Adrenal gland (tissue), 12 donors: ENCODE measurements around the gene SETDB2. TPM values are rescaled to one million over a fixed set of nuclear protein-coding genes. Genes with fewer than 3 reads are reported as not detected.
A peak's percentile ranks its signal among the peaks of the same experiment; 100 is the strongest.

Experiments used
- DNase-seq, 7 donors: peaks; one replicate each; pipeline ENCODE4 v3.0.0-alpha.2; 2019 to 2020
- H3K27ac ChIP-seq, 5 donors: fragments of 200-600 bp; sonication (generic) in 4 of 5; 1 replicate in 3 of 5; 2 replicates in 2 of 5; pipeline versions ENCODE4 v1.5.1 to v1.8.0; 2016 to 2020; ENCODE audit warnings: mild to moderate bottlenecking in 1 of 5
- H3K27me3 ChIP-seq: fragments of 200-600 bp; 2 replicates; pipeline ENCODE4 v1.8.0; 2021
- H3K36me3 ChIP-seq, 2 donors: fragments of 200-600 bp; replicated peaks in 1 of 2; 1 replicate in 1 of 2; 2 replicates in 1 of 2; pipeline versions ENCODE4 v1.5.1 to v1.8.0; 2018 to 2022
- H3K4me1 ChIP-seq, 2 donors: fragments of 200-600 bp; replicated peaks in 1 of 2; 1 replicate in 1 of 2; 2 replicates in 1 of 2; pipeline versions ENCODE4 v1.5.1 to v1.8.0; 2018 to 2021
- H3K4me3 ChIP-seq, 4 donors: fragments of 200-600 bp; sonication (generic) in 3 of 4; one replicate each; pipeline ENCODE4 v1.5.1; 2016 to 2018
- H3K9me3 ChIP-seq, 3 donors: fragments of 200-600 bp; sonication (generic) in 1 of 3; replicated peaks in 1 of 3; 1 replicate in 2 of 3; 2 replicates in 1 of 3; pipeline versions ENCODE4 v1.5.1 to v1.8.0; 2016 to 2021
- CTCF ChIP-seq, 6 experiments: fragments of 450-650 bp in 4 of 6; fragments of 200-600 bp in 2 of 6; sonication (generic) in 1 of 6; IDR thresholded peaks; 1 replicate in 5 of 6; 2 replicates in 1 of 6; pipeline versions ENCODE4 v1.5.1 to v1.8.0; 2016 to 2021; ENCODE audit warnings: antibody characterized with exemption in 6 of 6, mild to moderate bottlenecking in 2 of 6, moderate library complexity in 1 of 6
- POLR2A ChIP-seq, 2 donors: fragments of 450-650 bp; IDR thresholded peaks; one replicate each; pipeline ENCODE4 v1.6.1; 2017; ENCODE audit warnings: antibody characterized with exemption in 2 of 2, mild to moderate bottlenecking in 2 of 2, moderate library complexity in 1 of 2
- WGBS, 4 donors: extraction: QIAGEN DNeasy Blood & Tissue Kit in 2 of 4; methylation state at CpG; one replicate each; pipeline versions ENCODE4 v1.1.5 to v1.1.7; 2013 to 2017; 5-methylcytosine and 5-hydroxymethylcytosine counted together
- intact Hi-C, 2 donors: fragments of 100-400 bp; cut with DNase I; formaldehyde crosslinking; loops; one replicate each; pipeline versions ENCODE4 v1.14.1 to v1.15.0; 2022 to 2023
- polyA plus RNA-seq, 3 donors: library from polyadenylated mRNA; stranded (reverse); fragments of 200-250 nt in 2 of 3; fragments of 350-450 nt in 1 of 3; fragmentation: Illumina TruSeq in 1 of 3; extraction: RNeasy Lipid Tissue Mini Kit (QIAGEN cat#74804) in 1 of 3; gene quantifications; one replicate each; pipeline ENCODE4 v1.2.3, GENCODE V29; 2013 to 2014
- total RNA-seq, 9 donors: library from RNA; depleted of rRNA in 4 of 9; stranded (reverse); fragments of >200 nt in 4 of 9; fragments of 120-200 nt in 1 of 9; fragmentation: NEBNext Ultra II Directional in 1 of 9; extraction: Animal tissue kit (Norgen Biotek cat#: 25700) in 1 of 9; gene quantifications; one replicate each; pipeline versions ENCODE4 v1.1.0 to v1.2.4, GENCODE V29; 2013 to 2023
- donor health status: healthy with polysubstance abuse.
- donor health status: Bipolar disorder and iron deficiency.
- donor health status: DM: yes; HTN: yes; CAD: no.
- donor health status: DM: no; HTN: no; CAD: no.
- donor health status: DM: no; HTN: no; CAD: no.
- donor health status: DM: yes; HTN: yes; CAD: no.

The SETDB2 gene
- total and polyA plus RNA-seq, 12 donors, result 4.4 to 26.3 (median 13.5) TPM

DNA sequence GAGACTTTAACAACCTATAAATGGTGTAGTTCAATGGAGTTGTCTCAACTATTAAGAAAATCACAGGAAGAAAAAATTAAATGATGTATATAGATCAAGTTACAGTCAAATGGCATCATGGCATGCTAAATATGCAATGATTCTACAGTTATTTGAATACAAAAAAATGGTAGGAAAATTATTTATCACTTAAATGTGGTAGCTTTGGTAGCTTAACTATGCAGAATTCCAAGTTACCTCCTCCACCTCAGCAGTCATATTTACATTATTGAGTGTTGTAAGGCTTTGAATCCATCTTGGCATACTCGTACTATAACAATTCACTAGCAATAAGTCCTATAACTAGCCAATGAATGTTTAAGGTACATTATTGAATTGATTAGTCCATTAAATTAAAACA lies 37.0 kb upstream of the SETDB2 start:
- H3K4me1 ChIP-seq, result no peaks in the 10 kb centered on the region
- DNase-seq, result no peak
- H3K9me3 ChIP-seq, result peaks cover 0 to 8% (median 6%) of the 10 kb centered on the region in 3 donors
- H3K27me3 ChIP-seq, result no peaks in the 10 kb centered on the region
- intact Hi-C loops, result no loop called here
- no peak overlapping the region for H3K4me3 ChIP-seq
- TF ChIP-seq CTCF (IDR thresholded peaks at IDR 0.05) (no peak), POLR2A (IDR thresholded peaks at IDR 0.05) (no peak)
- no peaks in the 10 kb centered on the region for H3K36me3 ChIP-seq
- no peak overlapping the region for H3K27ac ChIP-seq
- WGBS, 4 donors, result 92 to 98% (median 96%) methylated on average over 1 of the region's 1 CpG

GRCh38 chr13:49407936-49408335 lies 36.1 kb upstream of the SETDB2 start:
- 87 to 98% (median 96%) methylated on average over 4 of the region's 4 CpGs for WGBS, 4 donors
- Histone ChIP-seq H3K27me3 (no peaks in the 10 kb centered on the region), H3K27ac (no peak overlapping the region), H3K4me3 (no peak overlapping the region), H3K4me1 (no peaks in the 10 kb centered on the region), H3K36me3 (no peaks in the 10 kb centered on the region), H3K9me3 (peaks cover 0 to 8% (median 6%) of the 10 kb centered on the region in 3 donors)
- DNase-seq, result no peak
- intact Hi-C loops, result no loop called here
- no peak for TF ChIP-seq POLR2A (IDR thresholded peaks at IDR 0.05)
- TF ChIP-seq CTCF (IDR thresholded peaks at IDR 0.05), result no peak

GRCh38 chr13:49409008-49409407 lies 35.1 kb upstream of the SETDB2 start:
- Histone ChIP-seq H3K27ac (no peak overlapping the region), H3K27me3 (no peaks in the 10 kb centered on the region), H3K4me1 (no peaks in the 10 kb centered on the region), H3K4me3 (no peak overlapping the region), H3K9me3 (peaks cover 0 to 8% (median 6%) of the 10 kb centered on the region in 3 donors), H3K36me3 (no peaks in the 10 kb centered on the region)
- intact Hi-C loops, result no loop called here
- TF ChIP-seq CTCF (IDR thresholded peaks at IDR 0.05), result no peak
- TF ChIP-seq POLR2A (IDR thresholded peaks at IDR 0.05), result no peak
- no peak for DNase-seq
- WGBS, 4 donors, result 83 to 88% (median 87%) methylated on average over 3 of the region's 3 CpGs

DNA sequence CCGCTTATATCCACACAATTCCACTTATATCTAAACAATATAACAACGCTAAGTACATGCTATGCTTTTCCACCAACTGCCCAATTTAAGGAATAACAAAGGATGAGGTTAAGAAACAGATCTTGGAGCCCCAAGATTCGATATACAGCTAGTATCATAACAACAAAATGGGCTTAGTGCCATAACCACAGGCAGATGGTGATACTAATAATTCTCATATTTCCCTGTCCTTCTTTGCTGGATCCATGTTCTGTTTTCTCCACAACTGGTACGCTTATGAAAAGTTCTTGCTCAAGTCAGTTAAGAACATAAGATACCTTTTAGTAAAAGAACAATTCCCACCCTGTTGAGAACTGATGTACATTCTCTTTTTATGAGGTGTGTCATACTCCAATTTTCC lies 34.1 kb upstream of the SETDB2 start:
- WGBS, 4 donors, result 60 to 76% (median 63%) methylated on average over 4 of the region's 4 CpGs
- intact Hi-C loops, result no loop called here
- H3K4me3 ChIP-seq, result no peak overlapping the region
- peaks cover 0 to 4% (median 0%) of the 10 kb centered on the region in 3 donors for H3K9me3 ChIP-seq
- no peaks in the 10 kb centered on the region for H3K27me3 ChIP-seq
- no peaks in the 10 kb centered on the region for H3K4me1 ChIP-seq
- TF ChIP-seq POLR2A (IDR thresholded peaks at IDR 0.05) (no peak), CTCF (IDR thresholded peaks at IDR 0.05) (no peak)
- H3K36me3 ChIP-seq, result no peaks in the 10 kb centered on the region
- H3K27ac ChIP-seq, result peak overlapping the region in 2 of 5 donors; percentile 4 to 11
- DNase-seq, result no peak
